ENCODE data around the gene VDR.

Gene VDR

GRCh38 chr12:47892819-47893218, 12.0 kb downstream of the VDR start:
- no peak for DNase-seq (ENCODE audit: low read depth)

- no peak for DNase-seq (ENCODE audit: low read depth)
Measured at GRCh38 chr12:47891356-47891755, 13.4 kb downstream of the VDR start.

- no peak for DNase-seq (ENCODE audit: low read depth)
Measured at GRCh38 chr12:47889040-47889439, 15.8 kb downstream of the VDR start.

GRCh38 chr12:47888153-47888819, 16.5 kb downstream of the VDR start:
- DNase-seq (ENCODE audit: low read depth), result no peak

- no peak for DNase-seq (ENCODE audit: low read depth)
Measured at GRCh38 chr12:47887529-47887928, 17.3 kb downstream of the VDR start.

GRCh38 chr12:47886510-47887240, 18.1 kb downstream of the VDR start:
- peak; percentile 65 for DNase-seq (ENCODE audit: low read depth)

- DNase-seq (ENCODE audit: low read depth), result peak; percentile 36
Measured at GRCh38 chr12:47885566-47885965, 19.2 kb downstream of the VDR start.

- DNase-seq (ENCODE audit: low read depth), result peak; percentile 33
Measured at GRCh38 chr12:47885012-47885501, 19.7 kb downstream of the VDR start.

- DNase-seq (ENCODE audit: low read depth), result no peak
Measured at GRCh38 chr12:47884501-47884900, 20.3 kb downstream of the VDR start.

- no peak for DNase-seq (ENCODE audit: low read depth)
Measured at GRCh38 chr12:47883663-47884195, 21.1 kb downstream of the VDR start.

GRCh38 chr12:47882781-47883546, 21.8 kb downstream of the VDR start:
- no peak for DNase-seq (ENCODE audit: low read depth)

- DNase-seq (ENCODE audit: low read depth), result peak; percentile 100
Measured at GRCh38 chr12:47881826-47882427, 22.9 kb downstream of the VDR start.

GRCh38 chr12:47881051-47881450, 23.7 kb downstream of the VDR start:
- DNase-seq (ENCODE audit: low read depth), result no peak

- DNase-seq (ENCODE audit: low read depth), result no peak
Measured at GRCh38 chr12:47878918-47879481, 25.8 kb downstream of the VDR start.

- DNase-seq (ENCODE audit: low read depth), result no peak
Measured at GRCh38 chr12:47878293-47878917, 26.4 kb downstream of the VDR start.

GRCh38 chr12:47877081-47877480, 27.7 kb downstream of the VDR start:
- no peak for DNase-seq (ENCODE audit: low read depth)

GRCh38 chr12:47876440-47876960, 28.3 kb downstream of the VDR start:
- no peak for DNase-seq (ENCODE audit: low read depth)

GRCh38 chr12:47875746-47876439, 28.9 kb downstream of the VDR start:
- no peak for DNase-seq (ENCODE audit: low read depth)

- no peak for DNase-seq (ENCODE audit: low read depth)
Measured at GRCh38 chr12:47874316-47874715, 30.5 kb downstream of the VDR start.

GRCh38 chr12:47870175-47870781, 34.5 kb downstream of the VDR start:
- peak; percentile 41 for DNase-seq (ENCODE audit: low read depth)
